Endodermal cell (in vitro differentiated cells): ENCODE results near the gene PPT1. TPM values are rescaled to one million over a fixed set of nuclear protein-coding genes. Genes with fewer than 3 reads are reported as not detected.

Experiments used
- DNase-seq: peaks from one replicate; pipeline ENCODE4 v3.0.0-alpha.2; 2017
- H3K27ac ChIP-seq: 2 replicates; pipeline ENCODE4 v1.5.1; 2013; ENCODE audit warnings: mild to moderate bottlenecking, low read depth, low read length, moderate library complexity
- H3K27me3 ChIP-seq: 2 replicates; pipeline ENCODE4 v1.6.1; 2013; ENCODE audit warnings: mild to moderate bottlenecking, low read length, moderate library complexity; ENCODE audit not compliant: insufficient read depth, control insufficient read depth, poor library complexity, severe bottlenecking
- H3K36me3 ChIP-seq: 2 replicates; pipeline ENCODE4 v1.7.0; 2013; ENCODE audit warnings: mild to moderate bottlenecking, low read length, moderate library complexity; ENCODE audit not compliant: control insufficient read depth, insufficient read depth
- H3K4me1 ChIP-seq: one replicate; pipeline ENCODE4 v1.7.0; 2013; ENCODE audit warnings: low read length; ENCODE audit not compliant: control insufficient read depth, insufficient read depth
- H3K4me3 ChIP-seq: 2 replicates; pipeline ENCODE4 v1.5.1; 2013; ENCODE audit warnings: mild to moderate bottlenecking, low read length, moderate library complexity
- H3K9ac ChIP-seq: 2 replicates; pipeline ENCODE4 v1.6.1; 2013; ENCODE audit warnings: mild to moderate bottlenecking, low read length, moderate library complexity; ENCODE audit not compliant: poor library complexity, severe bottlenecking; ENCODE audit errors: extremely low read depth
- H3K9me3 ChIP-seq: 2 replicates; pipeline ENCODE4 v1.6.1; 2013; ENCODE audit warnings: mild to moderate bottlenecking, low read length, moderate library complexity; ENCODE audit not compliant: control insufficient read depth
- H3K27ac Mint-ChIP-seq: 2 replicates; pipeline ENCODE4 v1.8.0; 2020; ENCODE audit warnings: mixed read lengths
- H3K27me3 Mint-ChIP-seq: 2 replicates; pipeline ENCODE4 v1.8.0; 2021; ENCODE audit warnings: mild to moderate bottlenecking, mixed read lengths; ENCODE audit not compliant: insufficient read depth
- H3K36me3 Mint-ChIP-seq: 2 replicates; pipeline ENCODE4 v1.8.0; 2020; ENCODE audit warnings: low read depth, mixed read lengths
- H3K4me1 Mint-ChIP-seq: 2 replicates; pipeline ENCODE4 v1.8.0; 2020; ENCODE audit warnings: mixed read lengths
- H3K4me3 Mint-ChIP-seq: 2 replicates; pipeline ENCODE4 v1.8.0; 2020; ENCODE audit warnings: mild to moderate bottlenecking, moderate library complexity, mixed read lengths
- H3K9me3 Mint-ChIP-seq: 2 replicates; pipeline ENCODE4 v1.8.0; 2020; ENCODE audit warnings: mild to moderate bottlenecking, mixed read lengths
- CTCF ChIP-seq: fragments of 200-600 bp; sonication (generic); conservative IDR thresholded peaks from 2 replicates; pipeline ENCODE4 v1.5.0; 2021; ENCODE audit warnings: antibody characterized with exemption, mild to moderate bottlenecking
- WGBS, 2 experiments: methylation state at CpG; one replicate each; pipeline versions ENCODE4 v1.1.5 to v1.1.7; 2013; ENCODE audit warnings: missing lambda C conversion rate in 2 of 2, mixed read lengths in 1 of 2; ENCODE audit not compliant: insufficient coverage in 1 of 2, insufficient read length in 1 of 2; 5-methylcytosine and 5-hydroxymethylcytosine counted together
- total RNA-seq, 2 donors: library from RNA; stranded (reverse); fragmentation: NEBNext Ultra II Directional in 1 of 2; extraction: Animal tissue kit (Norgen Biotek cat#: 25700) in 1 of 2; gene quantifications; 2 replicates in 1 of 2; 3 replicates in 1 of 2; pipeline ENCODE4 v1.2.1, GENCODE V29; 2021

The PPT1 gene
- total RNA-seq, 2 donors from 2014 or later: 85.7 to 111 TPM

GRCh38 chr1:40076895-40077312 is 20.1 kb downstream of the PPT1 start:
- Histone ChIP-seq H3K9me3 (no peaks in the 10 kb centered on the region), H3K27me3 (no peaks in the 10 kb centered on the region), H3K9ac (no peak overlapping the region), H3K4me3 (no peak overlapping the region), H3K27ac (no peak overlapping the region), H3K4me1 (no peaks in the 10 kb centered on the region), H3K36me3 (peaks cover 76% of the 10 kb centered on the region)
- Mint-ChIP-seq H3K27me3 (no peaks in the 10 kb centered on the region), H3K4me1 (no peaks in the 10 kb centered on the region), H3K9me3 (no peaks in the 10 kb centered on the region), H3K27ac (no peak overlapping the region), H3K36me3 (peaks cover 64% of the 10 kb centered on the region), H3K4me3 (no peak overlapping the region)
- no peak for DNase-seq
- TF ChIP-seq CTCF: no peak
- WGBS, 2 experiments: 84 to 88% methylated on average over 3 to 5 of the region's 5 CpGs

GRCh38 chr1:40075266-40075665 is 21.8 kb downstream of the PPT1 start:
- WGBS, 2 experiments: 91 to 98% methylated on average over 4 of the region's 4 CpGs
- DNase-seq: no peak
- Histone ChIP-seq H3K9ac (no peak overlapping the region), H3K36me3 (peaks cover 88% of the 10 kb centered on the region), H3K27ac (no peak overlapping the region), H3K27me3 (no peaks in the 10 kb centered on the region), H3K4me1 (no peaks in the 10 kb centered on the region), H3K4me3 (no peak overlapping the region), H3K9me3 (no peaks in the 10 kb centered on the region)
- no peaks in the 10 kb centered on the region for H3K27me3 Mint-ChIP-seq
- H3K36me3 Mint-ChIP-seq: peaks cover 71% of the 10 kb centered on the region
- TF ChIP-seq CTCF: no peak
- no peak overlapping the region for H3K27ac Mint-ChIP-seq
- H3K9me3 Mint-ChIP-seq: no peaks in the 10 kb centered on the region
- no peaks in the 10 kb centered on the region for H3K4me1 Mint-ChIP-seq
- H3K4me3 Mint-ChIP-seq: no peak overlapping the region

- Mint-ChIP-seq H3K9me3 (no peaks in the 10 kb centered on the region), H3K27ac (no peak overlapping the region), H3K4me1 (no peaks in the 10 kb centered on the region), H3K36me3 (peaks cover 69% of the 10 kb centered on the region), H3K27me3 (no peaks in the 10 kb centered on the region), H3K4me3 (no peak overlapping the region)
- 94 to 100% methylated on average over 4 of the region's 4 CpGs for WGBS, 2 experiments
- H3K9ac ChIP-seq: no peak overlapping the region
- DNase-seq: no peak
- no peak overlapping the region for H3K4me3 ChIP-seq
- no peak overlapping the region for H3K27ac ChIP-seq
- H3K27me3 ChIP-seq: no peaks in the 10 kb centered on the region
- no peaks in the 10 kb centered on the region for H3K4me1 ChIP-seq
- H3K36me3 ChIP-seq: peaks cover 89% of the 10 kb centered on the region
- no peak for TF ChIP-seq CTCF
- no peaks in the 10 kb centered on the region for H3K9me3 ChIP-seq
Measured at GRCh38 chr1:40073062-40073461, 24.0 kb downstream of the PPT1 start.
